ENCODE measurements around the gene UNC79.

The UNC79 gene

GRCh38 chr14:93685121-93685895, 254.6 kb downstream of the UNC79 start:
- TF ChIP-seq TAF1 (IDR thresholded peaks at IDR 0.05; ENCODE audit: borderline replicate concordance, insufficient read depth, low read length) (no peak), POLR2AphosphoS5 (IDR thresholded peaks at IDR 0.05; ENCODE audit: low read depth, low read length) (no peak), FOXP2 (optimal IDR thresholded peaks at IDR 0.05; ENCODE audit: borderline replicate concordance, extremely low read depth, extremely low read length, insufficient read depth) (no peak), SIN3A (IDR thresholded peaks at IDR 0.05; ENCODE audit: borderline replicate concordance, insufficient read depth, low read length) (no peak), REST (IDR thresholded peaks at IDR 0.05; ENCODE audit: insufficient read depth in 1 of 2, low read depth in 2 of 2, low read length in 2 of 2) (no peak)

GRCh38 chr14:93686268-93686667, 255.5 kb downstream of the UNC79 start:
- TF ChIP-seq POLR2AphosphoS5 (IDR thresholded peaks at IDR 0.05; ENCODE audit: low read depth, low read length): no peak
- no peak for TF ChIP-seq REST (IDR thresholded peaks at IDR 0.05; ENCODE audit: insufficient read depth in 1 of 2, low read depth in 2 of 2, low read length in 2 of 2)
- no peak for TF ChIP-seq FOXP2 (optimal IDR thresholded peaks at IDR 0.05; ENCODE audit: borderline replicate concordance, extremely low read depth, extremely low read length, insufficient read depth)
- no peak for TF ChIP-seq TAF1 (IDR thresholded peaks at IDR 0.05; ENCODE audit: borderline replicate concordance, insufficient read depth, low read length)
- TF ChIP-seq SIN3A (IDR thresholded peaks at IDR 0.05; ENCODE audit: borderline replicate concordance, insufficient read depth, low read length): no peak

- no peak for TF ChIP-seq POLR2AphosphoS5 (IDR thresholded peaks at IDR 0.05; ENCODE audit: low read depth, low read length)
- TF ChIP-seq FOXP2 (optimal IDR thresholded peaks at IDR 0.05; ENCODE audit: borderline replicate concordance, extremely low read depth, extremely low read length, insufficient read depth): no peak
- TF ChIP-seq SIN3A (IDR thresholded peaks at IDR 0.05; ENCODE audit: borderline replicate concordance, insufficient read depth, low read length): no peak
- no peak for TF ChIP-seq TAF1 (IDR thresholded peaks at IDR 0.05; ENCODE audit: borderline replicate concordance, insufficient read depth, low read length)
- no peak for TF ChIP-seq REST (IDR thresholded peaks at IDR 0.05; ENCODE audit: insufficient read depth in 1 of 2, low read depth in 2 of 2, low read length in 2 of 2)
Observed at GRCh38 chr14:93688239-93688666, 257.5 kb downstream of the UNC79 start.

GRCh38 chr14:93688820-93689219, 258.1 kb downstream of the UNC79 start:
- TF ChIP-seq POLR2AphosphoS5 (IDR thresholded peaks at IDR 0.05; ENCODE audit: low read depth, low read length): no peak
- no peak for TF ChIP-seq SIN3A (IDR thresholded peaks at IDR 0.05; ENCODE audit: borderline replicate concordance, insufficient read depth, low read length)
- TF ChIP-seq FOXP2 (optimal IDR thresholded peaks at IDR 0.05; ENCODE audit: borderline replicate concordance, extremely low read depth, extremely low read length, insufficient read depth): no peak
- TF ChIP-seq TAF1 (IDR thresholded peaks at IDR 0.05; ENCODE audit: borderline replicate concordance, insufficient read depth, low read length): no peak
- TF ChIP-seq REST (IDR thresholded peaks at IDR 0.05; ENCODE audit: insufficient read depth in 1 of 2, low read depth in 2 of 2, low read length in 2 of 2): no peak

All from PFSK-1 (cell line).